Activated CD4-positive, alpha-beta T cell treated with anti-CD3 and anti-CD28 coated beads for 24 hours (primary cell): ENCODE results near the gene DNAJC5.
"Not testable (repeated sequence)": the region's sequence is repeated elsewhere in the genome, so short reads cannot be mapped to it uniquely, and the experiment has no call there.

Experiments
- DNase-seq, 2 donors: peaks; one replicate each; pipeline ENCODE4 v3.0.0-alpha.2; 2020; ENCODE audit warnings: low read depth in 2 of 2

Gene DNAJC5

GRCh38 chr20:63861365-63861934 lies 33.5 kb upstream of the DNAJC5 start, which contains the start of gene ABHD16B:
Gene ABHD16B (plus strand): TSS chr20:63861498. CDS start chr20:63861541, 43 bp downstream.
- no peak for DNase-seq

- DNase-seq, result no peak
Measured at GRCh38 chr20:63861981-63862901, 32.7 kb upstream of the DNAJC5 start.

GRCh38 chr20:63863021-63863797 lies 31.7 kb upstream of the DNAJC5 start:
- DNase-seq, result no peak

GRCh38 chr20:63863798-63864544 lies 31.0 kb upstream of the DNAJC5 start:
- peak; percentile 49 to 63 for DNase-seq

- no peak for DNase-seq
Measured at GRCh38 chr20:63864545-63864977, 30.4 kb upstream of the DNAJC5 start.

GRCh38 chr20:63864978-63865640 lies 29.8 kb upstream of the DNAJC5 start, which contains the start of gene TPD52L2:
Gene TPD52L2 (plus strand): TSS chr20:63865270. CDS start chr20:63865366, 96 bp downstream.
- DNase-seq, result peak; percentile 96 to 97

- DNase-seq, result not testable (repeated sequence)
Measured at GRCh38 chr20:63867042-63867441, 27.9 kb upstream of the DNAJC5 start.

GRCh38 chr20:63868264-63868663 lies 26.7 kb upstream of the DNAJC5 start:
- no peak for DNase-seq

GRCh38 chr20:63873477-63873971 lies 21.4 kb upstream of the DNAJC5 start:
- peak in 1 of 2 donors; percentile 28 for DNase-seq

GRCh38 chr20:63874241-63874640 lies 20.7 kb upstream of the DNAJC5 start:
- not testable (repeated sequence) for DNase-seq

- DNase-seq, result no peak
Measured at GRCh38 chr20:63876489-63877036, 18.4 kb upstream of the DNAJC5 start.

GRCh38 chr20:63877755-63878470 lies 17.0 kb upstream of the DNAJC5 start:
- no peak for DNase-seq

- no peak for DNase-seq
Measured at GRCh38 chr20:63878899-63879663, 15.8 kb upstream of the DNAJC5 start.

GRCh38 chr20:63880901-63881300 lies 14.0 kb upstream of the DNAJC5 start:
- not testable (repeated sequence) for DNase-seq

GRCh38 chr20:63881451-63882226 lies 13.3 kb upstream of the DNAJC5 start:
- DNase-seq, result no peak

- DNase-seq, result no peak
Measured at GRCh38 chr20:63882257-63883200, 12.4 kb upstream of the DNAJC5 start.

GRCh38 chr20:63883201-63883593 lies 11.7 kb upstream of the DNAJC5 start:
- no peak for DNase-seq
